GM12878 (cell line): Measurements from ENCODE around the gene EYA2. TPM values are rescaled to one million over a fixed set of nuclear protein-coding genes. Genes with fewer than 3 reads are reported as not detected.

ENCODE experiments used
- ATAC-seq: fragments of 200-7000 bp; cut with Tn5 transposase; 3 replicates; pipeline ENCODE4 v1.9.1; 2020; ENCODE audit warnings: mild to moderate bottlenecking, moderate library complexity
- BruUV-seq: library from RNA; stranded (reverse); fragments of 400-500 nt; replicated peaks from 2 replicates; lab custom pipeline; 2021; lab: Mats Ljungman, UMichigan
- CTCF ChIA-PET: fragments of 300-600 bp; sonication (Branson Sonifier 250); formaldehyde crosslinking; extraction: SDS; loops from one replicate; lab custom pipeline; 2021; ENCODE audit warnings: inconsistent platforms; lab: Yijun Ruan, JAX
- POLR2A ChIA-PET: fragments of 350-600 bp; formaldehyde crosslinking; extraction: SDS; loops from one replicate; lab custom pipeline; 2021; ENCODE audit warnings: inconsistent platforms; lab: Charles Lee
- RAD21 ChIA-PET: fragments of 300-600 bp; sonication (Branson Sonifier 250); formaldehyde crosslinking; loops from one replicate; lab custom pipeline; 2023; ENCODE audit warnings: antibody characterized with exemption; ENCODE audit not compliant: unreplicated experiment; lab: Charles Lee
- SMC1A ChIA-PET: fragments of 300-600 bp; sonication (Branson Sonifier 250); formaldehyde crosslinking; loops from one replicate; lab custom pipeline; 2023; ENCODE audit not compliant: unreplicated experiment, uncharacterized antibody; lab: Charles Lee
- DNase-seq: peaks from one replicate; pipeline ENCODE4 v3.0.0-alpha.2; 2011; ENCODE audit warnings: low read depth, low spot score
- FAIRE-seq: peaks from 3 replicates; lab custom pipeline; 2011; peaks lifted over from hg19 to GRCh38; lab: Jason Lieb, UNC
- H2AFZ ChIP-seq: 2 replicates; pipeline ENCODE4 v1.6.0; 2011; ENCODE audit warnings: low read depth, low read length, control low read depth; ENCODE audit not compliant: control insufficient read depth
- H3K27ac ChIP-seq: 2 replicates; pipeline ENCODE4 v1.5.1; 2011; ENCODE audit warnings: control low read depth; ENCODE audit not compliant: control insufficient read depth, insufficient read depth
- H3K27me3 ChIP-seq, 2 experiments: replicated peaks in 1 of 2; 2 replicates each; pipeline versions ENCODE4 v1.6.0 to v1.6.1; 2011; ENCODE audit warnings: low read length in 1 of 2; ENCODE audit not compliant: control insufficient read depth in 2 of 2, insufficient read depth in 2 of 2
- H3K36me3 ChIP-seq, 2 experiments: 2 replicates each; pipeline ENCODE4 v1.5.1; 2011; ENCODE audit warnings: low read length in 1 of 2; ENCODE audit not compliant: control insufficient read depth in 2 of 2, insufficient read depth in 2 of 2
- H3K4me1 ChIP-seq: 2 replicates; pipeline ENCODE4 v1.6.1; 2011; ENCODE audit warnings: mild to moderate bottlenecking, low read length, moderate library complexity, mixed read lengths; ENCODE audit not compliant: control insufficient read depth, insufficient read depth
- H3K4me2 ChIP-seq: 2 replicates; pipeline ENCODE4 v1.6.0; 2011; ENCODE audit warnings: control low read depth; ENCODE audit not compliant: control insufficient read depth, insufficient read depth
- H3K4me3 ChIP-seq: fragments of 200-600 bp; sonication (generic); 2 replicates; pipeline ENCODE4 v1.5.1; 2016
- H3K79me2 ChIP-seq: 2 replicates; pipeline ENCODE4 v1.6.0; 2011; ENCODE audit warnings: low read length; ENCODE audit not compliant: control insufficient read depth, insufficient read depth
- H3K9ac ChIP-seq: 2 replicates; pipeline ENCODE4 v1.8.0; 2011; ENCODE audit warnings: low read length, control low read depth, mixed read lengths; ENCODE audit not compliant: control insufficient read depth, insufficient read depth
- H3K9me3 ChIP-seq: replicated peaks from 3 replicates; pipeline ENCODE4 v1.5.1; 2011; ENCODE audit warnings: mild to moderate bottlenecking, low read length; ENCODE audit not compliant: control insufficient read depth, insufficient read depth
- H4K20me1 ChIP-seq: 2 replicates; pipeline ENCODE4 v1.6.0; 2011; ENCODE audit not compliant: control insufficient read depth, insufficient read depth
- ATF3 ChIP-seq: IDR thresholded peaks from 2 replicates; pipeline ENCODE4 v1.6.1; 2011; ENCODE audit warnings: low read depth, mild to moderate bottlenecking, low read length, moderate library complexity, borderline replicate concordance; ENCODE audit errors: extremely low read depth
- DPF2 ChIP-seq: fragments of 450-650 bp; IDR thresholded peaks from 2 replicates; pipeline ENCODE4 v1.6.1; 2017; ENCODE audit warnings: mild to moderate bottlenecking
- HDAC2 ChIP-seq: fragments of 200-600 bp; sonication (generic); IDR thresholded peaks from 2 replicates; pipeline ENCODE4 v1.6.1; 2017
- LARP7 ChIP-seq: fragments of 450-650 bp; IDR thresholded peaks from 2 replicates; pipeline ENCODE4 v1.6.1; 2017; ENCODE audit warnings: mild to moderate bottlenecking
- NFXL1 ChIP-seq: fragments of 450-650 bp; IDR thresholded peaks from 2 replicates; pipeline ENCODE4 v1.6.1; 2017; ENCODE audit warnings: antibody characterized with exemption, mild to moderate bottlenecking, borderline replicate concordance
- NFYB ChIP-seq: IDR thresholded peaks from 2 replicates; pipeline ENCODE4 v1.6.1; 2011; ENCODE audit warnings: low read depth, mild to moderate bottlenecking, low read length, improper control_type of control experiment, moderate library complexity; ENCODE audit not compliant: insufficient read depth
- NKRF ChIP-seq: fragments of 450-650 bp; conservative IDR thresholded peaks from 2 replicates; pipeline ENCODE4 v1.6.1; 2017; ENCODE audit warnings: mild to moderate bottlenecking, moderate library complexity
- NR2C1 ChIP-seq: fragments of 450-650 bp; IDR thresholded peaks from 2 replicates; pipeline ENCODE4 v1.6.1; 2017; ENCODE audit warnings: antibody characterized with exemption, mild to moderate bottlenecking, moderate library complexity
- PRDM15 ChIP-seq: fragments of 450-650 bp; formaldehyde crosslinking; IDR thresholded peaks from 2 replicates; pipeline ENCODE4 v1.4.0; 2020; ENCODE audit warnings: mild to moderate bottlenecking, moderate library complexity
- RBBP5 ChIP-seq: fragments of 200-600 bp; sonication (generic); conservative IDR thresholded peaks from 2 replicates; pipeline ENCODE4 v1.6.1; 2016
- SP1 ChIP-seq: IDR thresholded peaks from one replicate; pipeline ENCODE4 v1.6.1; 2011; ENCODE audit warnings: low read depth, low read length
- ZNF384 ChIP-seq: IDR thresholded peaks from 2 replicates; pipeline ENCODE4 v1.6.1; 2012; ENCODE audit warnings: low read depth, mild to moderate bottlenecking, low read length, improper control_type of control experiment, borderline replicate concordance
- ZNF687 ChIP-seq: fragments of 450-650 bp; IDR thresholded peaks from 2 replicates; pipeline ENCODE4 v1.6.1; 2017; ENCODE audit warnings: mild to moderate bottlenecking, moderate library complexity
- ZSCAN29 ChIP-seq: fragments of 450-650 bp; IDR thresholded peaks from 2 replicates; pipeline ENCODE4 v1.6.1; 2017; ENCODE audit warnings: mild to moderate bottlenecking, moderate library complexity
- WGBS: methylation state at CpG from one replicate; pipeline ENCODE4 v1.1.6; 2016; ENCODE audit warnings: low lambda C conversion rate; ENCODE audit not compliant: insufficient replicate concordance, insufficient coverage; ENCODE audit errors: missing lambda C conversion rate; 5-methylcytosine and 5-hydroxymethylcytosine counted together
- in situ Hi-C: fragments of 300-500 bp; cut with MboI; formaldehyde crosslinking; loops from 9 replicates; pipeline ENCODE4 v1.14.3; 2018; ENCODE audit warnings: mixed read lengths
- intact Hi-C: fragments of 100-400 bp; cut with micrococcal nuclease; formaldehyde crosslinking; loops from one replicate; pipeline ENCODE4 v1.14.2; 2022; ENCODE audit not compliant: unreplicated experiment
- polyA plus RNA-seq, 11 experiments: library from polyadenylated mRNA; depleted of rRNA in 4 of 11; unstranded in 6 of 11; stranded (reverse) in 5 of 11; fragments of >200 nt; fragmentation: Nextera tagmentation in 4 of 11; fragmentation: Illumina TruSeq in 1 of 11; extraction: Ambion mirVana in 4 of 11; extraction: Trizol in 1 of 11; gene quantifications; 1 replicate in 1 of 11; 2 replicates in 10 of 11; pipeline versions ENCODE4 v1.2.1 to v1.2.3, GENCODE V29; 2011 to 2016; ENCODE audit warnings: inconsistent platforms in 2 of 11, missing spikeins in 2 of 11, low read depth in 1 of 11
- total RNA-seq, 4 experiments: library from RNA; depleted of rRNA in 3 of 4; stranded (reverse); fragments of >200 nt in 3 of 4; fragmentation: Illumina TruSeq in 1 of 4; extraction: Trizol in 1 of 4; gene quantifications; 2 replicates each; pipeline versions ENCODE4 v1.2.1 to v1.2.3, GENCODE V29; 2013 to 2021

EYA2 gene
- total and polyA plus RNA-seq, 10 of the 15 experiments (the other 5 are each of a cell fraction or from before 2014, with no cell fraction given) = 0.20 TPM; not detected in 9

GRCh38 chr20:46903256-46903655, 8.6 kb downstream of the EYA2 start (continued):
- TF ChIP-seq ATF3 (no peak), LARP7 (no peak), PRDM15 (CRISPR knock-in tag) (no peak), DPF2 (no peak)

GRCh38 chr20:46903937-46904336, 9.3 kb downstream of the EYA2 start:
- 61% methylated on average over 7 of the region's 7 CpGs for WGBS
- Histone ChIP-seq H3K27ac (no peak overlapping the region), H3K4me1 (no peaks in the 10 kb centered on the region), H3K9ac (no peak overlapping the region), H3K27me3 (peaks cover 2% of the 10 kb centered on the region in 2 experiments; a peak in 3 of 4 replicates), H4K20me1 (no peaks in the 10 kb centered on the region), H3K4me2 (no peak overlapping the region), H3K4me3 (no peak overlapping the region), H3K9me3 (no peaks in the 10 kb centered on the region), H3K79me2 (no peaks in the 10 kb centered on the region), H3K36me3 (no peaks in the 10 kb centered on the region), H2AFZ (no peak overlapping the region)
- intact Hi-C loops = no loop called here
- no peak for DNase-seq
- ATAC-seq = no peak
- SMC1A ChIA-PET = interaction anchor here (0.7 kb wide), 1 partner anchor 103 kb away, joined by 4 read pairs; no protein-coding TSS in a partner anchor
- RAD21 ChIA-PET = interaction anchor here (1.2 kb wide), 1 partner anchor 480 kb away, joined by 3 read pairs; no protein-coding TSS in a partner anchor
- BruUV-seq = no TSS peak
- in situ Hi-C loops = no loop called here
- no peak for FAIRE-seq
- CTCF ChIA-PET = interaction anchor here (1.1 kb wide), 1 partner anchor 18 kb away, joined by 3 read pairs; no protein-coding TSS in a partner anchor
- POLR2A ChIA-PET = no interaction called here
- TF ChIP-seq RBBP5 = no peak
- no peak for TF ChIP-seq NFYB
- no peak for TF ChIP-seq ZSCAN29
- no peak for TF ChIP-seq ZNF384
- no peak for TF ChIP-seq NFXL1
- no peak for TF ChIP-seq SP1
- TF ChIP-seq NKRF = no peak
- no peak for TF ChIP-seq NR2C1
- TF ChIP-seq ZNF687 = no peak
- no peak for TF ChIP-seq HDAC2
